Activated CD4-positive, alpha-beta T cell treated with anti-CD3 and anti-CD28 coated beads for 36 hours (primary cell): ENCODE data around the gene TMC3. TPM values are rescaled to one million over a fixed set of nuclear protein-coding genes. Genes with fewer than 3 reads are reported as not detected.
"Not testable (repeated sequence)": the region's sequence is repeated elsewhere in the genome, so short reads cannot be mapped to it uniquely, and the experiment has no call there.

Source experiments
- ATAC-seq: fragments of 200-7000 bp; cut with Tn5 transposase; one replicate; pipeline ENCODE4 v1.10.0; 2021; ENCODE audit warnings: mild to moderate bottlenecking, moderate library complexity
- CTCF ChIA-PET: fragments of 350-600 bp; sonication (Branson Sonifier 250); formaldehyde crosslinking; loops from one replicate; lab custom pipeline; 2021; ENCODE audit warnings: antibody characterized with exemption; lab: Charles Lee
- POLR2A ChIA-PET: fragments of 350-600 bp; sonication (Branson Sonifier 250); formaldehyde crosslinking; loops from one replicate; lab custom pipeline; 2021; ENCODE audit warnings: antibody characterized with exemption, inconsistent platforms; lab: Charles Lee
- DNase-seq: peaks from one replicate; pipeline ENCODE4 v3.0.0-alpha.2; 2020
- H3K27ac Mint-ChIP-seq: one replicate; pipeline ENCODE4 v1.8.0; 2021; ENCODE audit warnings: mixed read lengths
- H3K27me3 Mint-ChIP-seq: one replicate; pipeline ENCODE4 v1.8.0; 2021; ENCODE audit warnings: mixed read lengths
- H3K36me3 Mint-ChIP-seq: one replicate; pipeline ENCODE4 v1.8.0; 2021; ENCODE audit warnings: low read depth, mixed read lengths
- H3K4me1 Mint-ChIP-seq: one replicate; pipeline ENCODE4 v1.8.0; 2021; ENCODE audit warnings: mixed read lengths
- H3K4me3 Mint-ChIP-seq: one replicate; pipeline ENCODE4 v1.8.0; 2021; ENCODE audit warnings: mild to moderate bottlenecking, moderate library complexity, mixed read lengths
- H3K9me3 Mint-ChIP-seq: one replicate; pipeline ENCODE4 v1.8.0; 2021; ENCODE audit warnings: low read depth, mixed read lengths
- intact Hi-C, 2 experiments: fragments of 100-400 bp; cut with DNase I in 1 of 2; cut with micrococcal nuclease in 1 of 2; formaldehyde crosslinking; loops; one replicate each; pipeline versions ENCODE4 v1.14.2 to v1.15.1; 2022 to 2024; cut with DNase I, micrococcal nuclease
- total RNA-seq, 2 experiments: library from RNA; stranded (reverse); gene quantifications; one replicate each; pipeline ENCODE4 v1.2.3, GENCODE V29; 2021

TMC3 gene
- total RNA-seq, 2 experiments from 2014 or later, result not detected

DNA sequence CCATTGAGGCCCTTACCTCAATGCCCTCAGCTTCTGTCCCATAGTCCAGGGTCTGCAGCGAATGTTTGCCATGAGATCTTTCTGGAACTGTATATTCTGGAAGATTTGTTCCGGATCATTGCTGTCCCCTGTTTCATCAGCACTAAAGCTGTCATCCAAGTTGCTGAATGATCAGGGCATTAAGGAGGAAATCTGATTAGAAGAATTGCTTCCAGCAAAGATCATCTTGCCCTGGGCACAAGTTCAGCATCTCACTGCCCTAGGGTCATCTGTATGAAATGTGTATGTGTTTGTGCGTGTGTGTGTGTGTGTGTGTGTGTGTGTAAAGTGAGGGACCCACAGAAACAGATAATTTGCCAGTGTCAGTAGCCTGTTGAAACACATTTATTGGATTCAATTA lies 1.4 kb downstream of the TMC3 start:
- H3K9me3 Mint-ChIP-seq, result no peaks in the 10 kb centered on the region
- intact Hi-C loops, result no loop called here
- no peak overlapping the region for H3K4me3 Mint-ChIP-seq
- no peaks in the 10 kb centered on the region for H3K27me3 Mint-ChIP-seq
- H3K27ac Mint-ChIP-seq, result no peak overlapping the region
- ATAC-seq, result no peak
- no peaks in the 10 kb centered on the region for H3K4me1 Mint-ChIP-seq
- no peaks in the 10 kb centered on the region for H3K36me3 Mint-ChIP-seq
- no peak for DNase-seq
- CTCF ChIA-PET, result interaction anchor here (0.6 to 1.1 kb wide), 3 partner anchors 37 to 38 kb away, joined by 3 read pairs; no protein-coding TSS in a partner anchor
- POLR2A ChIA-PET, result no interaction called here

DNA sequence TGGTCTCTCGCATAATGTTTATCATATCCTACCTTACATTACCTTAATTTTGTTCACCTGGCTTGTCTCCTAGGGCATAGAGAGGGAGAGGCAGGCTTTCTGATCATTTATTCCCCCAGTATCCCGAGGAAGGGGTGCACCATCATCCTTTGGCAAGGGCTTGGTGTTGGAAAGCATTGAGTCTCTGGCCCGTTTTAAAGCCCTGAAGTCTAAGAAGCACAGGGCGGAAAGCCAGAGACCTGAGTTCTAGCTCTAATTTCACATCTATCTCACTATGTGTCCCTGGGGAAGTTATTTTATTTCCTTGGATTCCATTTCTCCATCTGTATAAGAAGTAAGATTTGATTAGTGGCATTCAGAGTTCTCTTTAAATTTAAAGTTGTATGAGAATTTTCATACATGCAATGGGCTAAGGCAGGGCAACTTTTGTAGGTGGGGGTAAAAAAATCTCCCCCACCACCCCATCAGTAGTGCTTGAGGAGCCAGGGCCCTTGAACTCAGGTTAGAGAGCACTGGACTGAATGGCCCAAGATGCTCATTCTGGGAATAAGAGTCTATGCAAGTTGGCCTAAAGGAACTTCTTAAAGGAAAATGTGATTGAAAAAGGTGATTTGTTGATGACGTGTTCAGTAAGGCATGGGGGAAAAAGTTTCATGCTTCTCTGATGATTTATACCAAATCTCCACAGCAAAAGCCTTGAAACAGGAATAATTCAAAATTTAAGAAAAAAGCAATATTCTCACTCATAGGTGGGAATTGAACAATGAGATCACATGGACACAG lies 10.1 kb downstream of the TMC3 start:
- no peak overlapping the region for H3K4me3 Mint-ChIP-seq
- CTCF ChIA-PET, result interaction anchor here (0.8 kb wide), 1 partner anchor 101 kb away, joined by 3 read pairs; no protein-coding TSS in a partner anchor
- DNase-seq (no peak), ATAC-seq (no peak)
- H3K27me3 Mint-ChIP-seq, result no peaks in the 10 kb centered on the region
- no peaks in the 10 kb centered on the region for H3K9me3 Mint-ChIP-seq
- no peaks in the 10 kb centered on the region for H3K4me1 Mint-ChIP-seq
- H3K27ac Mint-ChIP-seq, result no peak overlapping the region
- POLR2A ChIA-PET, result no interaction called here
- intact Hi-C loops, result no loop called here
- H3K36me3 Mint-ChIP-seq, result no peaks in the 10 kb centered on the region

DNA sequence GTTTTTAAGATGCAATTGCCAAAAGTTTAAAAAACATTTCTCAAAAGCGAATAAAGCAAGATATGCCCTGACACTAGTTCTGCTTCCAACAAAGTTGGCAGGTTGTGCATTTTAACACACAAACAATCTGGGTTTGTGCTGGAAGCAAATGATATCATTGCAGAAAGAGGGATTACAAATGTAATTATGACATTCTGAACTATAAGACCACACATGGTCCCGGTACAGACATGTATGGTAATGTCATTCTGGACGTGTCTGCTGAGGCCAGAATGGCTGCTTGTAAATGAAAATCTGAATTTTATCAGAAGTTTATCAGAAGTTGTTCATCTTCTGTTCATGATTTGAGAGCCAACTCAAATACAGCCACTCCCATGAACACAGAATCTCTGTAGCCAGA lies 10.7 kb downstream of the TMC3 start:
- H3K9me3 Mint-ChIP-seq, result no peaks in the 10 kb centered on the region

DNA sequence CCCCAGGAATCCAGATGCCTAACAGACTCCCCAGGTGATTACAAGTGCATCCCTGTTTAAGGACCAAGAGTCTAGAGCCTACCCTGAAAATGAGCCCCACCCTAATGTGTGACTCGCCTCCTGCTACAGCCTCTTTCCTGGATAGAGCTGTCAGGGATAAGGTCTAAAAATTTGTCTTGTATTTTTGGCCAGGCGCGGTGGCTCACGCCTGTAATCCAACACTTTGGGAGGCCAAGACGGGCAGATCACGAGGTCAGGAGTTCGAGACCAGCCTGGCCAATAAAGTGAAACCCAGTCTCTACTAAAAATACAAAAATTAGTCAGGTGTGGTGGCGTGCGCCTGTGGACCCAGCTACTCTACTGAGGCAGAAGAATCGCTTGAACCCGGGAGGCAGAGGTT lies 11.2 kb downstream of the TMC3 start:
- ATAC-seq (no peak), DNase-seq (no peak)
- no peak overlapping the region for H3K27ac Mint-ChIP-seq
- ChIA-PET POLR2A (interaction anchor here (0.6 kb wide), 1 partner anchor 228 kb away, joined by 5 read pairs; no protein-coding TSS in a partner anchor), CTCF (no interaction called here)
- H3K27me3 Mint-ChIP-seq, result no peaks in the 10 kb centered on the region
- no peaks in the 10 kb centered on the region for H3K9me3 Mint-ChIP-seq
- no peaks in the 10 kb centered on the region for H3K4me1 Mint-ChIP-seq
- intact Hi-C loops, result no loop called here
- no peaks in the 10 kb centered on the region for H3K36me3 Mint-ChIP-seq
- no peak overlapping the region for H3K4me3 Mint-ChIP-seq

More for the DNA sequence above, 10.7 kb downstream of the TMC3 start:
- no peaks in the 10 kb centered on the region for H3K4me1 Mint-ChIP-seq
- ChIA-PET POLR2A (no interaction called here), CTCF (interaction anchor here (0.8 kb wide), 1 partner anchor 101 kb away, joined by 3 read pairs; no protein-coding TSS in a partner anchor)
- DNase-seq (no peak), ATAC-seq (no peak)
- no peak overlapping the region for H3K4me3 Mint-ChIP-seq
- H3K27me3 Mint-ChIP-seq, result no peaks in the 10 kb centered on the region
- H3K27ac Mint-ChIP-seq, result no peak overlapping the region
- intact Hi-C loops, result no loop called here
- H3K36me3 Mint-ChIP-seq, result no peaks in the 10 kb centered on the region

DNA sequence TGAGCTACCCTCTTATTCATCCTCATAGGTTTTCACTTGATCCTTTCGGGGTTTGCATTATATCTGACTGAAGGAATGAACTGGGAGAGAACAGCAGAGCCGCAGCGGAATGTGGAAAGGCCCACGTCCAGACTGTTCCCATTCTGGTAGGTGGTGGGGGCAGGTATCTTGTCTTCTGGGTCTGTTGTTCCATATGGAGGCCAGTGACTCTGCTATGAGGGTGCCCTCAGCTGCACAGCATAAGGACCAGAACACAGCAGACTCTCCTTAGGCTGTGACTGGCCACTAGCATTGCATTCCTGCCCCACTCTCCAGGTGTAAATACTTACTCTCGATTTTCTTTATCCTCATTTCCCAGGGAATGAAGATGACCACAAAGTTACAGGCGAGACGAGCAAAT lies 12.1 kb downstream of the TMC3 start:
- CTCF ChIA-PET, result interaction anchor here (0.5 to 1.5 kb wide), 3 partner anchors 15 to 164 kb away, joined by 3 read pairs; no protein-coding TSS in a partner anchor
- no peaks in the 10 kb centered on the region for H3K36me3 Mint-ChIP-seq
- ATAC-seq (no peak), DNase-seq (no peak)
- no peak overlapping the region for H3K27ac Mint-ChIP-seq
- H3K27me3 Mint-ChIP-seq, result no peaks in the 10 kb centered on the region
- H3K4me1 Mint-ChIP-seq, result no peaks in the 10 kb centered on the region
- POLR2A ChIA-PET, result no interaction called here
- intact Hi-C loops, result no loop called here
- no peak overlapping the region for H3K4me3 Mint-ChIP-seq
- no peaks in the 10 kb centered on the region for H3K9me3 Mint-ChIP-seq

DNA sequence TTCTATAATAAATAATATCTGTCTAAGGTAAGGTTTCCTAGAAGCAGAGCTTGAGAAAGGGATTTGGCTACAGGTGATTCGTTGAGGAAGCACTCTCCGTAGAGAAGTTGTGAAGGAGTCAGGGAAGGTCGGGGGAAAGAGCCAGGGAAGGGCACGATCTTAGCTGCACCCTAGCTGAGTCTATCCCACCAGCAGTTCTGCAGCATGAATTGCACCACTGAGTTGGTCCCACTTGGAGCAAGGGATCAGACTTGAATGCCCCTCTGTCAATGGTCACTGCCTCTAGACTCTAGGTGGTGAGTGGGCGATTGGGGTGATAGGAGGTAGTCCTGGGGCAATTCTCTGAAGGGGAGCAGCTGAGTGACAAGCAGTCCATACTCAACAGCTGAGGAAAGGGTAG lies 13.5 kb downstream of the TMC3 start:
- DNase-seq (no peak), ATAC-seq (no peak)
- ChIA-PET POLR2A (no interaction called here), CTCF (interaction anchor here (1.0 to 1.5 kb wide), 2 partner anchors 86 to 95 kb away, joined by 3 to 4 read pairs; no protein-coding TSS in a partner anchor)
- Mint-ChIP-seq H3K4me3 (no peak overlapping the region), H3K9me3 (no peaks in the 10 kb centered on the region), H3K36me3 (no peaks in the 10 kb centered on the region), H3K27me3 (no peaks in the 10 kb centered on the region), H3K4me1 (no peaks in the 10 kb centered on the region), H3K27ac (no peak overlapping the region)
- intact Hi-C loops, result no loop called here

DNA sequence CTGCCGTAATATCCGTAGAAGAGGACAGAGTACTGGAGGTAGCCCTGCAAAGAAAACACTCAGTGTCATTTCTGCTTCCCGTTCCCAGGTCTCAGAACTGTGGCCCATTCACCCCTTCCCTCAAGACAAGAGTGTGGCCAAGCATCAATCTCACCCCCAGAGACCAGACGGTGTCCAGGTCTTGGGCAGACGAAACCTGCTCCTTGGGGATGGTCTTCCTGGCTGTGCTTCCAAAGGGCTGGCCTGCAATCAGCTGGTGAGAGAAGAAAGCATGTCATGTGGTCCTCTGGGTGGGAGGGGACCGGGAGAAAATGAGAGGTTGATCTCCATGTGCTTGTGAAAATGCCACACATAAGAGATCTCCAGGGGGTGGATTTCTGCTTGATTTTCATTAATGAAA lies 15.8 kb downstream of the TMC3 start:
- CTCF ChIA-PET, result interaction anchor here (0.6 to 3.6 kb wide), 4 partner anchors 13 to 388 kb away, joined by 3 to 18 read pairs (median 5); no protein-coding TSS in a partner anchor
- Mint-ChIP-seq H3K4me3 (no peak overlapping the region), H3K9me3 (no peaks in the 10 kb centered on the region), H3K4me1 (no peaks in the 10 kb centered on the region), H3K36me3 (no peaks in the 10 kb centered on the region), H3K27ac (no peak overlapping the region), H3K27me3 (no peaks in the 10 kb centered on the region)
- intact Hi-C loops, result no loop called here
- POLR2A ChIA-PET, result interaction anchor here (0.6 kb wide), 1 partner anchor 119 kb away, joined by 3 read pairs; no protein-coding TSS in a partner anchor
- DNase-seq, result no peak
- ATAC-seq, result no peak

DNA sequence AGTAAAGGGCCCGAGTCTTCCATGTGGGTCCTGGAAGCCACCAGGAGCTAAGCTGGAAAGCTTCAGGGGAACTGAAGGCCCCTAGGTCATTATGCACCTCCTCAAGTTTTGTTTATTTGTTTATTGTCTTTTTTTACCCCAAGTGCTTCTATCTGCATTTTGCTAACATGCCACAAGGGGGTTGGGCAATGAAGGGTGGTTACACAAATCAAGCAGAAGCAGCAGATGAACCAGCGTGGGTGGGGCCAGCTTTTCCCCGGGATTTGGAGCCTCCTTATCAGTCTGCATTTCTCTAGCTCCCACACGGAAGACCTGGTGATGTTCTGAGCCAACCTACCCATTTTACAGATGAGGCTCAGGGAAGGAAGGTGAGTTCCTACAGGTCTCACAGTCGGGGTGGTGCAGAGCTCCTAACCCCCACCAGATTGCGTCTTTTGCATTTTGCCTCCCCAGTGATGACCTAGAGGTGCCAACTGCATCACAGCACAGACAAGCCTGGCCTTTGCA lies 16.8 kb downstream of the TMC3 start:
- DNase-seq (no peak), ATAC-seq (no peak)
- Mint-ChIP-seq H3K9me3 (no peaks in the 10 kb centered on the region), H3K27me3 (no peaks in the 10 kb centered on the region), H3K4me1 (no peaks in the 10 kb centered on the region), H3K36me3 (no peaks in the 10 kb centered on the region), H3K4me3 (no peak overlapping the region), H3K27ac (no peak overlapping the region)
- intact Hi-C loops, result no loop called here
- POLR2A ChIA-PET, result no interaction called here
- CTCF ChIA-PET, result interaction anchor here (0.6 to 3.6 kb wide), 8 partner anchors 10 to 91 kb away, joined by 3 to 18 read pairs (median 4); no protein-coding TSS in a partner anchor

DNA sequence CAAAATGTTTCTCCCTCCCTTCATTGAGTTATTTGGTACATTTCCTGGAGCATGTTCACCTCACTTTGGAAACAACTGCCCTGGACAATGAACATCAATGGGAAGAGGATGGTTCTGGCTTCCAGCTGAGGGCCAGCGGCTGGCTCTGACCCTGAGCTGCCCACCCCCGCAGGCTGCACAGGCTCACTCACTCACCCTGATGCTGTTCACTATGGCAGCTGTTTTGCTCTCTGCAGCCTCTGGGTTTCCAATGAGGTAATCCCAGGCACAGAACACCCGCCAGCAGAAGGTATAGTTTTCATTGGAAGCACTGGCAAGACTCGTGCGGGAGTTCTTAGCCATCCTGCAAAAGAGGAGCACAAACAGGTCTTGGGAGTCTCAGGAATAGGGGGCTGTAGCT lies 17.8 kb downstream of the TMC3 start:
- no peaks in the 10 kb centered on the region for H3K9me3 Mint-ChIP-seq
- no peaks in the 10 kb centered on the region for H3K27me3 Mint-ChIP-seq
- CTCF ChIA-PET, result interaction anchor here (0.8 to 3.6 kb wide), 7 partner anchors 9 to 90 kb away, joined by 3 to 18 read pairs (median 3); no protein-coding TSS in a partner anchor
- no peak overlapping the region for H3K27ac Mint-ChIP-seq
- no peaks in the 10 kb centered on the region for H3K4me1 Mint-ChIP-seq
- no peak overlapping the region for H3K4me3 Mint-ChIP-seq
- POLR2A ChIA-PET, result no interaction called here
- ATAC-seq (no peak), DNase-seq (no peak)
- intact Hi-C loops, result no loop called here
- no peaks in the 10 kb centered on the region for H3K36me3 Mint-ChIP-seq

DNA sequence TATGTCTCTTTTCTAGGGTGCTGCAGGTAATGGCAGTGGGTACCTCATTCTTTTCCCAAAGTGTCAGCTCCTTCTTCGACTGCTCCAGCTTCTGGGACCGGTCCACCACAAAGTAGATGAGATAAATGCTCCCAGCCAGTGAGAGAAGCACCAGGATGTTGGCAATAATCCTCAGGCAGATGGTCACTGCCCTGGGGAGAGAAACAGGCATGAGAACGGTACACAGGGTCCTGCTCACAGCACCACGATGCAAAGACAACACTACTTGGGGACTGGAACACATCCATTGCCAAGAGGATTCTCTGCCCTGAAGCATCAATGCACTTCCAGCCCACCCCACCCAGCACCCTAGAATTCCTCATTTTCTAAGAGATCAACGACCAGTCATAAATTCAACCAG lies 22.4 kb downstream of the TMC3 start:
- no peak for DNase-seq
- no peak overlapping the region for H3K4me3 Mint-ChIP-seq
- no peaks in the 10 kb centered on the region for H3K9me3 Mint-ChIP-seq
- CTCF ChIA-PET, result no interaction called here
- H3K27ac Mint-ChIP-seq, result no peak overlapping the region
- no peaks in the 10 kb centered on the region for H3K27me3 Mint-ChIP-seq
- intact Hi-C loops, result no loop called here
- no peaks in the 10 kb centered on the region for H3K36me3 Mint-ChIP-seq
- POLR2A ChIA-PET, result no interaction called here
- ATAC-seq, result no peak
- peaks cover 4% of the 10 kb centered on the region for H3K4me1 Mint-ChIP-seq

DNA sequence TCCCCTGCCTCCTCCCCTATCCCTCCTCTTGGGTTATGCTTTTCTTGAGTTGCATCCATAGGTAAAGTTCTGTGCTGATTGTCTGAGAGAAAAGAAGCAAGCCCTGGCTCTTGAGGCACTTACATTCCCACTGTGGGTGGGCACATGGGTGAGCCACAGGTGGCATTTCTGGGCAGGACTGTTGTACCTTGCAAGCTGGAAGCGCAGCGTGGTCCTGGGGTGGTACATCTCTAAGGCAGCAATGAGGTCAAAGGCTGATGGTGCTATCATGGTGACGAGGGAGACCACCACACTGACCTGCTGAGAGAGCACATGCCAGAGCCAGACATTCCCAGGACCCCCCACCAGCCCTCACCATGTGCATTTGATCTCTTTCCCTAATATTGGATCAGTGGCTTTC lies 24.7 kb downstream of the TMC3 start:
- H3K4me3 Mint-ChIP-seq, result no peak overlapping the region
- intact Hi-C loops, result no loop called here
- ChIA-PET CTCF (no interaction called here), POLR2A (no interaction called here)
- peaks cover 7% of the 10 kb centered on the region for H3K4me1 Mint-ChIP-seq
- no peaks in the 10 kb centered on the region for H3K27me3 Mint-ChIP-seq
- ATAC-seq (no peak), DNase-seq (no peak)
- H3K27ac Mint-ChIP-seq, result no peak overlapping the region
- H3K9me3 Mint-ChIP-seq, result no peaks in the 10 kb centered on the region
- no peaks in the 10 kb centered on the region for H3K36me3 Mint-ChIP-seq

DNA sequence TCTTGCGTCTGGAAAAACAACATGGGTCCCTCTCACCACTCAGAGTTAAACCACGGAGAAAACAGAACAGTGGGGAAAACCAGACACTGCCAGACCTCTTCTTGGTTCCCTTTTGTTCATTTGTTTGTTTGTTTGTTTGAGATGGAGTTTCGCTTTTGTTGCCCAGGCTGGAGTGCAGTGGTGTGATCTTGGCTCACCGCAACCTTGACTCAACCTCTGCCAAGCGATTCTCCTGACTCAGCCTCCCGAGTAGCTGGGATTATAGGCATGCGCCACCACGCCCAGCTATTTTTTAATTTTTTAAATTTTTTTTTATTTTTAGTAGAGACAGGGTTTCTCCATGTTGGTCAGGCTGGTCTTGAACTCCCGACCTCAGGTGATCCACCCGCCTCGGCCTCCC lies 25.3 kb downstream of the TMC3 start:
- H3K27me3 Mint-ChIP-seq, H3K4me1 Mint-ChIP-seq, CTCF ChIA-PET, H3K9me3 Mint-ChIP-seq, H3K36me3 Mint-ChIP-seq, DNase-seq, intact Hi-C loops, H3K27ac Mint-ChIP-seq, H3K4me3 Mint-ChIP-seq, ATAC-seq: not testable (repeated sequence)
- POLR2A ChIA-PET, result interaction anchor here (0.6 kb wide), 1 partner anchor 86 kb away, joined by 3 read pairs; no protein-coding TSS in a partner anchor
